ENCODE results near the gene AP2A2.

The AP2A2 gene

GRCh38 chr11:1036931-1037330, 111.3 kb downstream of the AP2A2 start:
- no peak for TF ChIP-seq CTCF (IDR thresholded peaks at IDR 0.05; ENCODE audit: low read depth, low read length)
- DNase-seq (ENCODE audit: extremely low read depth, low read depth): no peak

GRCh38 chr11:1037506-1038055, 111.9 kb downstream of the AP2A2 start:
- no peak for TF ChIP-seq CTCF (IDR thresholded peaks at IDR 0.05; ENCODE audit: low read depth, low read length)
- no peak for DNase-seq (ENCODE audit: extremely low read depth, low read depth)

GRCh38 chr11:1038361-1038760, 112.7 kb downstream of the AP2A2 start:
- TF ChIP-seq CTCF (IDR thresholded peaks at IDR 0.05; ENCODE audit: low read depth, low read length): no peak
- DNase-seq (ENCODE audit: extremely low read depth, low read depth): no peak

GRCh38 chr11:1038921-1039320, 113.3 kb downstream of the AP2A2 start:
- DNase-seq (ENCODE audit: extremely low read depth, low read depth): no peak
- TF ChIP-seq CTCF (IDR thresholded peaks at IDR 0.05; ENCODE audit: low read depth, low read length): no peak

GRCh38 chr11:1039481-1040427, 114.1 kb downstream of the AP2A2 start:
- no peak for DNase-seq (ENCODE audit: extremely low read depth, low read depth)
- TF ChIP-seq CTCF (IDR thresholded peaks at IDR 0.05; ENCODE audit: low read depth, low read length): no peak

- no peak for DNase-seq (ENCODE audit: extremely low read depth, low read depth)
- no peak for TF ChIP-seq CTCF (IDR thresholded peaks at IDR 0.05; ENCODE audit: low read depth, low read length)
These were observed 114.9 kb downstream of the AP2A2 start for GRCh38 chr11:1040428-1041148.

- no peak for DNase-seq (ENCODE audit: extremely low read depth, low read depth)
- TF ChIP-seq CTCF (IDR thresholded peaks at IDR 0.05; ENCODE audit: low read depth, low read length): no peak
These were observed 115.4 kb downstream of the AP2A2 start for GRCh38 chr11:1041149-1041467.

Data from AG09319 (cell line).